Breast epithelium (tissue), 4 donors: ENCODE measurements around the gene MFAP3L. TPM values are rescaled to one million over a fixed set of nuclear protein-coding genes. Genes with fewer than 3 reads are reported as not detected.

Experiments used
- DNase-seq, 2 donors: peaks; one replicate each; pipeline ENCODE4 v3.0.0-alpha.2; 2019; ENCODE audit warnings: low spot score in 2 of 2
- H3K27ac ChIP-seq, 2 donors: fragments of 200-600 bp; sonication (generic) in 1 of 2; one replicate each; pipeline ENCODE4 v1.5.1; 2016 to 2019; ENCODE audit warnings: mild to moderate bottlenecking in 1 of 2
- H3K27me3 ChIP-seq, 2 donors: fragments of 200-600 bp; sonication (generic) in 1 of 2; one replicate each; pipeline versions ENCODE4 v1.5.1 to v1.6.0; 2017 to 2019; ENCODE audit warnings: control low read depth in 1 of 2, mild to moderate bottlenecking in 1 of 2
- H3K36me3 ChIP-seq: fragments of 200-600 bp; one replicate; pipeline ENCODE4 v1.5.1; 2019
- H3K4me1 ChIP-seq, 2 donors: fragments of 200-600 bp; sonication (generic); one replicate each; pipeline ENCODE4 v1.5.1; 2016 to 2019; ENCODE audit warnings: control low read depth in 1 of 2
- H3K4me3 ChIP-seq, 3 donors: fragments of 200-600 bp; sonication (generic); 1 replicate in 2 of 3; 2 replicates in 1 of 3; pipeline ENCODE4 v1.5.1; 2016 to 2019; ENCODE audit warnings: mild to moderate bottlenecking in 3 of 3, moderate library complexity in 2 of 3
- H3K9me3 ChIP-seq, 2 donors: fragments of 200-600 bp; sonication (generic) in 1 of 2; one replicate each; pipeline ENCODE4 v1.5.1; 2016 to 2019; ENCODE audit warnings: control low read depth in 1 of 2
- POLR2A ChIP-seq: fragments of 450-650 bp; IDR thresholded peaks from one replicate; pipeline ENCODE4 v1.6.1; 2016; ENCODE audit warnings: antibody characterized with exemption, mild to moderate bottlenecking, moderate library complexity
- POLR2AphosphoS5 ChIP-seq, 3 donors: sonication (generic); formaldehyde crosslinking; IDR thresholded peaks; one replicate each; pipeline ENCODE4 v1.6.1; 2017; ENCODE audit warnings: antibody characterized with exemption in 3 of 3
- intact Hi-C: fragments of 100-400 bp; cut with DNase I; formaldehyde crosslinking; loops from one replicate; pipeline ENCODE4 v1.15.1; 2023; ENCODE audit warnings: low total_unique reads
- total RNA-seq, 3 donors: library from RNA; depleted of rRNA; stranded (reverse); fragments of >200 nt; gene quantifications; one replicate each; pipeline ENCODE4 v1.1.0, GENCODE V29; 2016
- TF ChIP-seq, protein P1 (sequence below), 3 donors: fragments of 450-650 bp; IDR thresholded peaks; one replicate each; pipeline ENCODE4 v1.5.1; 2016 to 2017; ENCODE audit warnings: antibody characterized with exemption in 3 of 3, mild to moderate bottlenecking in 3 of 3, moderate library complexity in 3 of 3

Gene MFAP3L
- total RNA-seq, 3 donors from 2014 or later = 5.1 to 87.4 (median 19.3) TPM

DNA sequence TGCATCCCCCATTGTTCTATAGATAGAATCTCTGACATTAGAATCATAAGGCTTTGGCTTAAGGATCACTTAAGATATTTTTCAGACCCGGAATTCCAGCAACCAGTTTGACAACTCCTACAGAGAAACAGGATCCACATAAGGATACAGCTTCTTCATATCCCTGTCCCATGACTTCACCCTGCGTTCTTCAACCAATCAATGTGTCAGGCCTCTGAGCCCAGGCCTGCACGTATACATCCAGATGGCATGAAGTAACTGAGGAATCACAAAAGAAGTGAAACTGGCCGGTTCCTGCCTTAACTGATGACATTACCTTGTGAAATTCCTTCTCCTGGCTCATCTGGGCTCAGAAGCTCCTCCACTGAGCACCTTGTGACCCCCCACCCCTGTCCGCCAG is 85.1 kb downstream of the MFAP3L start:
- intact Hi-C loops = no loop called here
- Histone ChIP-seq H3K9me3 (no peaks in the 10 kb centered on the region), H3K4me1 (no peaks in the 10 kb centered on the region), H3K36me3 (no peaks in the 10 kb centered on the region), H3K27ac (peak overlapping the region; percentile 48), H3K4me3 (no peak overlapping the region), H3K27me3 (no peaks in the 10 kb centered on the region)
- no peak for TF ChIP-seq POLR2A
- TF ChIP-seq, protein P1, sequence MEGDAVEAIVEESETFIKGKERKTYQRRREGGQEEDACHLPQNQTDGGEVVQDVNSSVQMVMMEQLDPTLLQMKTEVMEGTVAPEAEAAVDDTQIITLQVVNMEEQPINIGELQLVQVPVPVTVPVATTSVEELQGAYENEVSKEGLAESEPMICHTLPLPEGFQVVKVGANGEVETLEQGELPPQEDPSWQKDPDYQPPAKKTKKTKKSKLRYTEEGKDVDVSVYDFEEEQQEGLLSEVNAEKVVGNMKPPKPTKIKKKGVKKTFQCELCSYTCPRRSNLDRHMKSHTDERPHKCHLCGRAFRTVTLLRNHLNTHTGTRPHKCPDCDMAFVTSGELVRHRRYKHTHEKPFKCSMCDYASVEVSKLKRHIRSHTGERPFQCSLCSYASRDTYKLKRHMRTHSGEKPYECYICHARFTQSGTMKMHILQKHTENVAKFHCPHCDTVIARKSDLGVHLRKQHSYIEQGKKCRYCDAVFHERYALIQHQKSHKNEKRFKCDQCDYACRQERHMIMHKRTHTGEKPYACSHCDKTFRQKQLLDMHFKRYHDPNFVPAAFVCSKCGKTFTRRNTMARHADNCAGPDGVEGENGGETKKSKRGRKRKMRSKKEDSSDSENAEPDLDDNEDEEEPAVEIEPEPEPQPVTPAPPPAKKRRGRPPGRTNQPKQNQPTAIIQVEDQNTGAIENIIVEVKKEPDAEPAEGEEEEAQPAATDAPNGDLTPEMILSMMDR (IDR thresholded peaks at IDR 0.05) = no peak
- TF ChIP-seq POLR2AphosphoS5 (IDR thresholded peaks at IDR 0.05) = no peak
- no peak for DNase-seq

DNA sequence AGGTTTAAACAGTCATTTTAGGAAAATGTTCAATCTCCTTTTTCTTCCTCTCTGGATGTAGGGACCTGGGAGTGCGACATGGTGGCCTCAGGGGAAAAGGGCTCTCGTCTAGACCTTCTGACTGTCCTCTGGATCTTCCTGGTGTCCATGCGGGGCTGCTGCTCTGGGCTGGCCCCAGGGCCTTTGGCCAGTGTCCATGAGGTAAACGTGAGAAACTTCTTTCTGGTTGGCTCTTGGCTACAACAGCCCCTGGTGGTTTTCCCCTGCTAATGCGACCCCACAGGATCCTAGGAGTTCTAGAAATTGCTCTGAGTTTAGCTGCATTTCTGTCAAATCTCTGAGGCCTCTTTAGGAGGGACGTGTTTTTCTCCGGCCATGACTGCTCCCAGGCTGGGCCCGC is 85.7 kb downstream of the MFAP3L start:
- no peaks in the 10 kb centered on the region for H3K27me3 ChIP-seq
- H3K4me3 ChIP-seq = no peak overlapping the region
- DNase-seq = no peak
- intact Hi-C loops = no loop called here
- no peaks in the 10 kb centered on the region for H3K4me1 ChIP-seq
- H3K27ac ChIP-seq = peak overlapping the region; percentile 7 to 31
- no peaks in the 10 kb centered on the region for H3K9me3 ChIP-seq
- H3K36me3 ChIP-seq = no peaks in the 10 kb centered on the region
- TF ChIP-seq POLR2AphosphoS5 (IDR thresholded peaks at IDR 0.05) (no peak), POLR2A (no peak)
- TF ChIP-seq, protein P1 (IDR thresholded peaks at IDR 0.05) = no peak

Other genes with a start within 250 kb of the MFAP3L start
- 1 to 10 TPM; 5.6 to 6.2 (median 5.9) TPM for gene AADAT, start 63.6 kb upstream of the MFAP3L start, total RNA-seq